Prostate gland (tissue), 2 donors: ENCODE measurements around the gene PNO1.

ENCODE experiments used
- CTCF ChIP-seq, 4 experiments: fragments of 200-600 bp in 2 of 4; fragments of 450-650 bp in 2 of 4; sonication (generic) in 2 of 4; IDR thresholded peaks; 1 replicate in 3 of 4; 2 replicates in 1 of 4; pipeline ENCODE4 v1.5.1; 2016 to 2019; ENCODE audit warnings: antibody characterized with exemption in 4 of 4, mild to moderate bottlenecking in 2 of 4, moderate library complexity in 2 of 4
- POLR2A ChIP-seq: fragments of 450-650 bp; IDR thresholded peaks from one replicate; pipeline ENCODE4 v1.6.1; 2016; ENCODE audit warnings: antibody characterized with exemption, mild to moderate bottlenecking

DNA sequence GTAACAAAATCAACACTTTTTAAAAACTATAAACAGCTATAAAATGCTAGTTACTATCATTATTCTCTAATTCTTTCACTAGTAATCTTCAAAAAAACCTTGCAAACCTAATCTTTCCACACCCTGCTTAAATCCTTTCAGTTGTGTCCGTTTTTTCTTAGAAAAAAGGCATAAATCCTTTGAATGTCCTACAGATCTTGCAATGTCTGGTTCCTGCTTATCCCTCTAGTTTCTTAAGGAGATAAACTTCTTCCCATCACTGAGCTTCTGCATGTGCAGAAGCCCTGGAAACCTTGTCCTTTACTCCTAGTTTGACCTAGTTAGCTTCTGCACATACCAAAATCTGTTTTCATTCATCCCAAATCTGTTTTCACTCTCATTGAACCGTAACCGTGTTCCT is 1.3 kb upstream of the PNO1 start:
- TF ChIP-seq CTCF (IDR thresholded peaks at IDR 0.05) (no peak), POLR2A (no peak)
